Measurements from ENCODE around the gene XAF1.
"Not testable (repeated sequence)": the region's sequence is repeated elsewhere in the genome, so short reads cannot be mapped to it uniquely, and the experiment has no call there.

XAF1 gene

DNA sequence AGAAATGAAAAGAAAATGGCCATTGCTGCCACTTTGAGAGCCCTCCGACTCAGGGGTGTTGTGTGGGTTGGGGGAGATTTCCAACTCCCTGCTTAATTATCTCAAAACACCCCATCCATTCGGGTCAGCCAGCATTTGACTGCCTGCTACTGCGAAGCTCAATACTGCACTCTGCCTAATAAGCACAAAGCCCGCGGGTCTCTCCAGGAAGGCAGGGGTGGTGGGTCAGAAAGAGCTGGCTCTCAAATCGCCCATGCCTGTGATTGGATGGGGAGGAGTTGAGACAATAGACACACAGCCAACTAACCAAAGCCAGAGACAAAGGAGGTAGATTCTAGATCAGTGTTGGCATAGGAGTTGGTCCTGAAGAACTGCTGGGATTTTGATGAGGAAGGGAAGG lies 2.3 kb upstream of the XAF1 start:
- DNase-seq (ENCODE audit: low spot score) = no peak

DNA sequence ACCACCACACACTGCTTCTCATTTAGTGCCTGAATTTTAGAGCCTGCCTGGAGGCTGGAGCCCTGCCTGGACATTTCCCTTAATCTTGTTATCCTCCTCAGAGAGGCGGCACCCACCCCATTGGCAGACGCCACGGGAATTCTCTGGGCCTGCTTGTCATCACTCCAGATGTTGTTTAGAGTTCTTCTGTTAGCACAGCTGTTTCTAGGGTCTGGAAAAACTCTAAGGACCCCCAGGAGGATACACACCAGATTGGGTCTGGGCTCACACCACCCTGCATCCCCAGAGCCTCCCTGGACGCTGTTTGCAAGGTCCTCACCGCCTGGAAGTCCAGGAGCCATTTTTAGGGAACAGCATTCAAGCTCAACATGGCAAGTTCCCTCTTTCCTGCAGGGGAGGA lies 565 bp upstream of the XAF1 start:
- DNase-seq (ENCODE audit: low spot score) = no peak

DNA sequence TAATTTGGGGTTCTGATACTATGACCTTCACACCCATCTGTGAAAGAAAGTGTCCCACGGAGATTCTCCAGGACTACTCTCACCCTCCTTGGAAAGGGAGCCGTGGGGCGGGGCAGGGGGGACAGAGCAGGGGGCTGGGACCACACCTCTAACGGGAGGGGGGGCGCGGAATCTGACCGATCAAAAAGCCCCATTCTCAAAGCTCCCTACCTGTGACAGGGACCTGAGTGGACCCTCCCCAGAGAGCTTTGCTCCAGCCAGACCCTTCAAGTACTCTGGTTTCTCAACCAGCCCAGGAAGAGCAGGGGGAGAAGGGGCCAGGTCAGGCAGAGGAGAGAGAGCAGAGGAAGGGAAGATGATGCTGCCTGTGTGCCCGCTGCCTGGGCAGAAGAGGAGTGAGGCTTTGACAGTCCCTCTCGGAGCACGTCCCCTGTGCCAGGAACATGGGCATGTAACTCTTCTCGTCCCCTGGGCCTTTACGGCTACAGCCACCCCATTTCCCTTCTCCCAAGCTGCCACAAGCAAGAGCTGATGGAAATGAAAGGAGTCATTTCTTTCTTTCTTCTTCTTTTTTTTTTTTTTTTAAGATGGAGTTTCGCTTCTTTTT lies 682 bp downstream of the XAF1 start:
- DNase-seq (ENCODE audit: low spot score) = no peak

DNA sequence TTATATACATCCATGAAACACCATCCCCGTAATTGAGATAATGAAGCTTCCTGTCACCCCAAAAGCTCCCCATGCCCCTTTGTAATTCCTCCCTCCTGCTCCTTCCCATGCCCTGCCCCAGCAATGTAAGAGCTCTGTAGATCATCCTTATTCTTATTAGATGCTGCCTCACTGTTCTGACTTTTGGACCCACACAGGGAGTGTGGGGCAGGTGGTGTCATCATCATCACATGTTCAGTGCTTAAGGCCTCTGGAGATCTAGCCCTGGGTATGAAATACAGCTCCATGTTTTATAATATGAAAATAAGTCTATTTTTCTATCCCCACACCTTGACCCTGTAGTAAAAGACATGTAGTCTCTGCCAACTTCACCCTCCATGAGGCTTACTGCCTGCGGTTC lies 1.9 kb downstream of the XAF1 start:
- DNase-seq (ENCODE audit: low spot score) = no peak

- DNase-seq (ENCODE audit: low spot score) = no peak
These were observed 5.9 kb downstream of the XAF1 start for GRCh38 chr17:6761779-6762178.

DNA sequence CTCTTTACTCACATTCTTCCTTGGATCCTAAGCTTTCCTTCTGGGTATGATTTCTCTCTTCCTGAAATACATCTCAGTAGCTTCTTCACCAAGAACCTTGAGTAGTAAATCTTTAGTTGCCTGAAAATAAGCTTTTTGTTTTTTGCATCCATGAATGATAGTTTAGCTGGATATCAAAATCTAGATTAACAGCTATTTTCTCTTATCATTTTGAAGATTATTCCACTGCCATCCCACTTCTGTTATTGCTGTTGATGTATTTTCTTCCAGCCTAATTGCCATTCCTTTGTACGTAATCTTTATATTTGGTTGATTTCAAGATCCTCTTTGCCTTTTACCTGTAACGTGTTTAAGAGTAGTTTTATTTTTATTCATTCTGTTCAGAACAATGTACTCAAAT lies 12.6 kb downstream of the XAF1 start:
- DNase-seq (ENCODE audit: low spot score) = no peak

DNA sequence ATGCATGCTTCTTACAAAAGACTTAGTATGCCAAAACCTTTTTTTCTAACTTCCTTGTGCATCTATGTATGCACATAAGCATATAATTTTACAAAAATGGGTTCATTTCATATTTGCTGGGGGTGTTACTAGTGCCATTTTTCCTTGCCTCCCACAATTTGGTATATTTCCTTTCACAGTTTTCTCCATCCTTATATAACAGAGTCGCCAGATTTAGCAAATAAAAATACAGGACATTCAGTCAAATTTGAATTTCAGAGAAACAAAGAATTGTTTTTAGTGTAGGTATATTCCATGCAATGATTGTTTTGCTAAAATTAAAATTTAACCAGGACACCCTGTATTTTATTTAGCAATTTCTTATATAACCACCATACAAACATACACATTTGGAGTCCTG lies 16.2 kb downstream of the XAF1 start:
- no peak for DNase-seq (ENCODE audit: low spot score)

DNA sequence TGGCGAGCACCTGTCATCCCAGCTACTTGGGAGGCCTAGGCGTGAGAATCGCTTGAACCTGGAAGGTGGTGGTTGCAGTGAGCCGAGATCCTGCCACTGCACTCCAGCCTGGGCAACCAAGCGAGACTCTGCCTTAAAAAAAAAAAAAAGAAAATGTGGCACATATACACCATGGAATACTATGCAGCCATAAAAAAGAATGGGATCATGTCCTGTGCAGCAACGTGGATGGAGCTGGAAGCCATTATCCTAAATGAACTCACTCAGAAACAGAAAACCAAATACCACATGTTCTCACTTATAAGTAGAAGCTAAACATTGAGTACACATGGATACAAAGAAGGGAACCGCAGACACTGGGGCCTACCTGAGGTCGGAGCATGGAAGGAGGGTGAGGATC lies 19.1 kb downstream of the XAF1 start:
- DNase-seq (ENCODE audit: low spot score) = not testable (repeated sequence)

GRCh38 chr17:6775871-6776405 lies 20.1 kb downstream of the XAF1 start, which contains the start of gene FBXO39:
Gene FBXO39, plus strand, starts transcription at chr17:6776215. Its CDS starts 3,654 bp downstream, at chr17:6779869.
- no peak for DNase-seq (ENCODE audit: low spot score)

- DNase-seq (ENCODE audit: low spot score) = no peak
These were observed 23.6 kb downstream of the XAF1 start for GRCh38 chr17:6779411-6779810.

DNA sequence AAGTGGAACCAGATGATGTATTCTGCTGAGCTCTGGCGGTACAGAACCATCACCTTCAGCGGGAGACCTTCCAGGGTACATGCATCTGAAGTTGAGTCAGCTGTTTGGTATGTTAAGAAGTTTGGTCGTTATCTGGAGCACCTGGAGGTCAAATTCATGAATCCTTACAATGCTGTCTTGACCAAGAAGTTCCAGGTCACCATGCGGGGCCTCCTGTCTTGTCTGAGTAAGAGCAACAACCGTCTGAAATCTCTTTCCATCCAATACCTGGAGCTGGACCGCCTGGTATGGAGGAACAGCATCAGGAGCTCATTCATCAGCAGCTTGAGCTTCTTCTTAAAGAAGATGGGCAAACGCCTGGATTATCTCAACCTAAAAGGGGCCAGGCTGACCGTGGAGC lies 24.2 kb downstream of the XAF1 start:
- DNase-seq (ENCODE audit: low spot score) = no peak

DNA sequence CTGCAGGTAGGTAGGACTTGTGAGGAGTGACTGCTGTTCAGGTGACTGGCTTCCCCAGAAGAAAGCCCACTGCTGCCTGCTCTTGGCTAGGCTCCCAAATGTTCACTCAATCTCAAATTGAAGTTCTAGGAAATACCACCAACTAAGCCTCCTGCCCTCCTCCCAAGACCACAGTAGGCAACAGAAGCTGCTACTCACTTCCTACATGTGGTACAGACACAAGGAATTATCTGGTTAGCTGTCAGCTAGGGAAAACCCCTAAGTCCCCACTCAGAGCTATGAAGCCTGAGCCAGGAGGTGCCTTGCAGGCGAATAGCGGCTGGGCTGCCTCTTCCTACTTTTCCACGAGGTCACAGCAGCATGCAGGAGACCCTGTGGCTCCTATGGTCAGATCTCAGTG lies 25.0 kb downstream of the XAF1 start:
- no peak for DNase-seq (ENCODE audit: low spot score)

- no peak for DNase-seq (ENCODE audit: low spot score)
These were observed 26.4 kb downstream of the XAF1 start for GRCh38 chr17:6782244-6782643.

DNA sequence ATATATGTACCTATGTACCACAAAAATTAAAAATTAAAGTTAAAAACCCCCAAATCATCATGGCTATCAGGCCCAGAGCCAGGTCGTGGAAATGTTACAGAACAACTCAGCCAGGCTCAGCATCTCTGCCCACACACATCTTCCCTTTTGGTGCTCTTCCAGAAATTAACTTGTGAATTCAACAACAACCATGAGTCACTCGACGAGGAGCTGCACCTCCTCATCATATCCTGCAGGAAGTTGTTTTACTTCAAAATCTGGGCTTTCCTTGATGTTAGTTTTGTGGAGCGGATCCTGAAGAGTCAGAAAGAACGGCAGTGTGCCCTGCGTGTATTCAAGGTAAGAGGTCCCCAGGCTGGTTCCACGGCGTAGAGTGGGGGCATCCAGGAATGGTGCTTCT lies 30.8 kb downstream of the XAF1 start:
- no peak for DNase-seq (ENCODE audit: low spot score)

DNA sequence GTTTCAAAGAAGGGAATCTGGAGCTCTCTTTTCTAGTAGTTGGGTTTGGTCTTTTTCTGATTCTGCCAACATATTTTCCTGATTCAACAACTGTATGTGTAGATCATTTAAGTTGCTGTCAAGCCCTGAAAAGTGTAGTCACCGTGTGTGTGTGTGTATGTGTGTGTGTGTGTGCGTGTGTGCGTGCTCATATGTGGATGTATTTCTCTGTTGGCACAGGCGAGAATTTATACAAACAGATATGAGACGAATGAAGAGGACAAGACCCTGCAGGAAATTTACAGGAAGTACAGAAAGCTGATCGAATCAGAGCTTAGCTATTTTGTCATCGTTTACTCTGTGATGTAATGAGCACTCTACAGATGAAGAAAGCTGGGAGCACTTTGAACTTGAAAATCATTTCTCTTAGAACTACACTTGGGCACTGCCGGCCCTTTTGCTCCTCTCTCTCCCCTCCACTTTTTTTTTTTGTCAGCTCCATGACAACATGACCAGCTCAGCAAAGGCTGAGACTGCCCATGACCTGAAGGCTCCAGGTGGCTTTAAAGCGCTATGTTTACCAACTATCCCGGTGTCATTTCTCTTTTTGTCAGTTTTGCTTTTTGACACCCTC lies 31.3 kb downstream of the XAF1 start:
- DNase-seq (ENCODE audit: low spot score) = no peak

- no peak for DNase-seq (ENCODE audit: low spot score)
These were observed 33.3 kb downstream of the XAF1 start for GRCh38 chr17:6789146-6789545.

DNA sequence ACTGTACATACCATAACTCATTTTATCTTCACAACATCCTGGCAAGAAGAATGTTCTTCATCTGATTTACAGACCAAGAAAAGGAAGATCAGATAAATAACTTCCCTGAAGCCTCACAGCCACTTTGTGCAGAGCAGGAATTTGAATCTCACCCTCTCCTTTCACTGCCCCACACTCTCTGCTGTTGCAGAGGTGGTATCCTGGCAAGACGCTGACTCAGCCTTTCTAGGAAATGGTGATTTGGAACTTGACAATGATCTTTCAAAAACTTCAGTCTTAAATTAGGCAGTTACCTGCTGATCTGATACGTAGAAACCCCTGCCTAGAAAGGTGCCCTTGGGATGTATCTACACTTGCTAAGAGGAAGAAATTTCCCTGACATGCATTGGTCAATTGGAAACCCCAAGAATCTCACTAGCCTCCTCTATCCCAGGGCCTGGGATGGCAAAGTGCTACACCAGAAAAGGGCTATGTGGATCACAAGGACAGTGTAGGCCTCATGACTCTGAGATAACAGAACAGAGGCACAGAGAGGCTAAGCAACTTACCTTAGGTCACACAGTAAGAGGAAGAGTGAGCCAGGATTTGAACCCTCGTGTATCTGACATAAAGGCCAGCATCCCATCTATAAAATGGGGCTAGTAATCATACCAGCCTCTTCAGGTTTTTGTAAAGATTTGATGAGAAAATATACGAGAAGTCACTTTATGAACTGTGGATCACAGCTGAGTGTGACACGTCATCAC lies 38.1 kb downstream of the XAF1 start:
- DNase-seq (ENCODE audit: low spot score) = no peak

- DNase-seq (ENCODE audit: low spot score) = no peak
These were observed 40.4 kb downstream of the XAF1 start for GRCh38 chr17:6796017-6796886.

GRCh38 chr17:6796887-6797490 lies 41.1 kb downstream of the XAF1 start:
- no peak for DNase-seq (ENCODE audit: low spot score)

GRCh38 chr17:6797718-6798351 lies 42.0 kb downstream of the XAF1 start:
- DNase-seq (ENCODE audit: low spot score) = no peak

DNA sequence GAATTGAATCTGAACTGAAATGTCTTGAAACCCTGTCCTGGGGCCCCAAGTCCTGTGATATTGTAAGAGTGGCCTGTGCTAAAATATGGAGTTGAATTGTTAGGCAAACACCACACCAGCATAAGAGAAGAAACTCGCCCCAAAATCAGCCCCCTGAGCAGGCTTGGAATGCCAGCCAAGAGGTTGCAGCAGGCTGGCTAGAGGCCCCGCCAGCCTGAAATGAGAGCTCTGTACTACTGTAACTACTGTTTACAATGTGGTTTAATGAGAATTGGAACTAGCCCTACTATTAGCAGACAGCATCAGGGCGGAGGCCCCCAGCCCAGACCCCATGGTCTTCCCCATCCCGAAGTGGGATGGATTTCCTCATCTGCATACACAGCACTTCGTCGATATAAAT lies 43.9 kb downstream of the XAF1 start:
- no peak for DNase-seq (ENCODE audit: low spot score)
